Right kidney (tissue), 9 donors: ENCODE measurements around the gene WDR53.
"Not testable (repeated sequence)": the region's sequence is repeated elsewhere in the genome, so short reads cannot be mapped to it uniquely, and the experiment has no call there.

ENCODE experiments used
- DNase-seq: peaks from one replicate; pipeline ENCODE4 v3.0.0-alpha.2; 2016
- long read RNA-seq, 8 donors: transcript quantifications; one replicate each; lab custom pipeline, GENCODE V29; 2026

WDR53 gene
- long read RNA-seq, donor 1, partial matches to known transcripts: 0 of 1 reads
- long read RNA-seq, donor 1, other reads (novel, unspliced or antisense): 0 of 1 reads
- long read RNA-seq, donor 2: 0 reads
- long read RNA-seq, donor 3: 0 reads
- long read RNA-seq, donor 4, partial matches to known transcripts: 0 of 1 reads
- long read RNA-seq, donor 4, other reads (novel, unspliced or antisense): 0 of 1 reads
- long read RNA-seq, donor 5, partial matches to known transcripts: 18 of 19 reads
- long read RNA-seq, donor 5, other reads (novel, unspliced or antisense): 0 of 19 reads
- long read RNA-seq, donor 6: 0 reads
- long read RNA-seq, donor 7, partial matches to known transcripts: 21 of 21 reads
- long read RNA-seq, donor 7, other reads (novel, unspliced or antisense): 0 of 21 reads
- long read RNA-seq, donor 8, partial matches to known transcripts: 0 of 2 reads
- long read RNA-seq, donor 8, other reads (novel, unspliced or antisense): 0 of 2 reads

GRCh38 chr3:196568246-196569002 is at the start of gene WDR53, which contains the start of gene FBXO45:
Gene WDR53, minus strand, starts transcription at chr3:196568554. Its CDS starts 7,079 bp downstream, at chr3:196561475.
Gene FBXO45, plus strand, starts transcription at chr3:196568660. Its CDS starts 325 bp downstream, at chr3:196568985.
- peak; percentile 85 for DNase-seq

GRCh38 chr3:196617256-196617655 is 48.9 kb upstream of the WDR53 start:
- DNase-seq: no peak

GRCh38 chr3:196615234-196615633 is 46.9 kb upstream of the WDR53 start:
- not testable (repeated sequence) for DNase-seq

- DNase-seq: no peak
Measured at GRCh38 chr3:196611761-196612483, 43.6 kb upstream of the WDR53 start.

GRCh38 chr3:196609805-196610515 is 41.6 kb upstream of the WDR53 start:
- no peak for DNase-seq

- DNase-seq: peak; percentile 41
Measured at GRCh38 chr3:196609343-196609775, 41.0 kb upstream of the WDR53 start.

- DNase-seq: no peak
Measured at GRCh38 chr3:196608693-196609092, 40.3 kb upstream of the WDR53 start.

GRCh38 chr3:196604548-196604947 is 36.2 kb upstream of the WDR53 start:
- DNase-seq: no peak

- DNase-seq: no peak
Measured at GRCh38 chr3:196603683-196604082, 35.3 kb upstream of the WDR53 start.

GRCh38 chr3:196602673-196603072 is 34.3 kb upstream of the WDR53 start:
- no peak for DNase-seq

GRCh38 chr3:196600359-196600758 is 32.0 kb upstream of the WDR53 start:
- DNase-seq: no peak

- no peak for DNase-seq
Measured at GRCh38 chr3:196599734-196600128, 31.4 kb upstream of the WDR53 start.

- not testable (repeated sequence) for DNase-seq
Measured at GRCh38 chr3:196597971-196598733, 29.8 kb upstream of the WDR53 start.

- no peak for DNase-seq
Measured at GRCh38 chr3:196596355-196596754, 28.0 kb upstream of the WDR53 start.

- DNase-seq: no peak
Measured at GRCh38 chr3:196590279-196590678, 21.9 kb upstream of the WDR53 start.

- no peak for DNase-seq
Measured at GRCh38 chr3:196585044-196585757, 16.8 kb upstream of the WDR53 start.

- DNase-seq: no peak
Measured at GRCh38 chr3:196572389-196572788, 4.0 kb upstream of the WDR53 start.

GRCh38 chr3:196570332-196570731 is 2.0 kb upstream of the WDR53 start:
- not testable (repeated sequence) for DNase-seq

- peak; percentile 52 for DNase-seq
Measured at GRCh38 chr3:196569003-196569516, 706 bp upstream of the WDR53 start.

- DNase-seq: no peak
Measured at GRCh38 chr3:196563721-196564225, 4.6 kb downstream of the WDR53 start.
